ENCODE data around the gene DNAI7. TPM values are rescaled to one million over a fixed set of nuclear protein-coding genes. Genes with fewer than 3 reads are reported as not detected.

The DNAI7 gene
- total RNA-seq, 1 experiment from 2014 or later = 0.52 TPM

- no peak for TF ChIP-seq ATF3 (IDR thresholded peaks at IDR 0.05)
- TF ChIP-seq ZFX (IDR thresholded peaks at IDR 0.05) = no peak
- TF ChIP-seq EZH2 (IDR thresholded peaks at IDR 0.05) = no peak
These were observed 7.2 kb downstream of the DNAI7 start (continued) for GRCh38 chr12:25187781-25188180.

- Histone ChIP-seq H3K79me2 (ENCODE audit: insufficient read depth, low read length) (no peaks in the 10 kb centered on the region), H3K36me3 (ENCODE audit: control insufficient read depth in 1 of 2, insufficient read depth in 2 of 2, low read length in 2 of 2) (no peaks in the 10 kb centered on the region), H3K4me2 (ENCODE audit: low read length) (no peak overlapping the region), H3K9me2 (ENCODE audit: insufficient read depth) (no peaks in the 10 kb centered on the region), H3K27ac (ENCODE audit: low read depth, low read length) (no peak overlapping the region), H3K4me1 (ENCODE audit: control insufficient read depth in 1 of 2, insufficient read depth in 2 of 2, low read length in 2 of 2) (peaks cover 18 to 23% of the 10 kb centered on the region in 2 experiments), H3K9ac (ENCODE audit: low read length) (no peak overlapping the region), H3K27me3 (ENCODE audit: insufficient read depth, low read length) (no peaks in the 10 kb centered on the region), H4K20me1 (ENCODE audit: insufficient read depth) (no peaks in the 10 kb centered on the region), H2AFZ (ENCODE audit: low read depth, low read length, poor library complexity, severe bottlenecking) (no peak overlapping the region), H3K9me3 (ENCODE audit: control insufficient read depth in 1 of 2, insufficient read depth in 1 of 2, low read depth in 1 of 2, low read length in 2 of 2) (no peaks in the 10 kb centered on the region), H3K4me3 (replicated peaks in 1 of 2; ENCODE audit: low read depth in 1 of 2, low read length in 2 of 2) (no peak overlapping the region)
- BruUV-seq (replicated peaks) = no TSS peak
- intact Hi-C loops (cut with micrococcal nuclease) = no loop called here
- ATAC-seq = no peak
- ChIA-PET RAD21 (ENCODE audit: low non-redundant PET in 1 of 2, low total read pairs in 2 of 2, uncharacterized antibody in 2 of 2, unreplicated experiment in 2 of 2) (no interaction called here), CTCF (no interaction called here), POLR2A (interaction anchor here (0.7 kb wide), 1 partner anchor 771 kb away, joined by 3 read pairs; the partner anchor contains the start of gene RASSF8)
- no peak for DNase-seq (ENCODE audit: low read depth, low spot score)
- TF ChIP-seq YY1 (IDR thresholded peaks at IDR 0.05; ENCODE audit: extremely low read depth, insufficient replicate concordance, low read depth, low read length) = no peak
- TF ChIP-seq ZNF274 (IDR thresholded peaks at IDR 0.05; ENCODE audit: low read depth, low read length) = no peak
- no peak for TF ChIP-seq CBX3 (IDR thresholded peaks at IDR 0.05; ENCODE audit: low read depth)
- no peak for TF ChIP-seq SRF (IDR thresholded peaks at IDR 0.05; ENCODE audit: low read depth)
- no peak for TF ChIP-seq EGR1 (IDR thresholded peaks at IDR 0.05; ENCODE audit: low read depth)
- TF ChIP-seq SP1 (IDR thresholded peaks at IDR 0.05; ENCODE audit: low read depth) = no peak
- TF ChIP-seq MAX (IDR thresholded peaks at IDR 0.05) = no peak
- TF ChIP-seq ELF1 (IDR thresholded peaks at IDR 0.05; ENCODE audit: borderline replicate concordance, low read depth) = no peak
- TF ChIP-seq EZH2phosphoT487 (IDR thresholded peaks at IDR 0.05; ENCODE audit: borderline replicate concordance) = no peak
- no peak for TF ChIP-seq REST (IDR thresholded peaks at IDR 0.05; ENCODE audit: low read depth)
- no peak for TF ChIP-seq CTCF (IDR thresholded peaks at IDR 0.05 in 2 of 3, conservative IDR thresholded peaks at IDR 0.05 in 1 of 3; ENCODE audit: borderline replicate concordance in 1 of 3, insufficient read depth in 1 of 3, low read depth in 2 of 3, low read length in 2 of 3)
- TF ChIP-seq ZFX (IDR thresholded peaks at IDR 0.05) = no peak
- no peak for TF ChIP-seq POLR2A (IDR thresholded peaks at IDR 0.05; ENCODE audit: borderline replicate concordance, extremely low read depth, insufficient read depth, insufficient read length)
- TF ChIP-seq JUND (IDR thresholded peaks at IDR 0.05) = no peak
- no peak for TF ChIP-seq CEBPB (IDR thresholded peaks at IDR 0.05; ENCODE audit: low read depth)
- TF ChIP-seq POLR2AphosphoS5 (IDR thresholded peaks at IDR 0.05; ENCODE audit: low read depth, low read length) = no peak
- no peak for TF ChIP-seq EZH2 (IDR thresholded peaks at IDR 0.05)
- no peak for TF ChIP-seq RAD21 (IDR thresholded peaks at IDR 0.05; ENCODE audit: low read depth)
- no peak for TF ChIP-seq TCF7L2 (IDR thresholded peaks at IDR 0.05; ENCODE audit: borderline replicate concordance, extremely low read depth, insufficient read depth, insufficient read length)
These were observed 8.1 kb downstream of the DNAI7 start for GRCh38 chr12:25186788-25187402.

All from HCT116 (cell line).